ENCODE measurements around the gene DNAJC16. TPM values are rescaled to one million over a fixed set of nuclear protein-coding genes. Genes with fewer than 3 reads are reported as not detected.
"Not testable (repeated sequence)": the region's sequence is repeated elsewhere in the genome, so short reads cannot be mapped to it uniquely, and the experiment has no call there.

The DNAJC16 gene
- 10 to 100 TPM; 16.5 to 27.0 (median 22.4) TPM for total RNA-seq
- 26.9 TPM for total RNA-seq (2013)
- 22.1 to 61.1 (median 39.0) reads per million in 29 experiments for total RNA-seq

DNA sequence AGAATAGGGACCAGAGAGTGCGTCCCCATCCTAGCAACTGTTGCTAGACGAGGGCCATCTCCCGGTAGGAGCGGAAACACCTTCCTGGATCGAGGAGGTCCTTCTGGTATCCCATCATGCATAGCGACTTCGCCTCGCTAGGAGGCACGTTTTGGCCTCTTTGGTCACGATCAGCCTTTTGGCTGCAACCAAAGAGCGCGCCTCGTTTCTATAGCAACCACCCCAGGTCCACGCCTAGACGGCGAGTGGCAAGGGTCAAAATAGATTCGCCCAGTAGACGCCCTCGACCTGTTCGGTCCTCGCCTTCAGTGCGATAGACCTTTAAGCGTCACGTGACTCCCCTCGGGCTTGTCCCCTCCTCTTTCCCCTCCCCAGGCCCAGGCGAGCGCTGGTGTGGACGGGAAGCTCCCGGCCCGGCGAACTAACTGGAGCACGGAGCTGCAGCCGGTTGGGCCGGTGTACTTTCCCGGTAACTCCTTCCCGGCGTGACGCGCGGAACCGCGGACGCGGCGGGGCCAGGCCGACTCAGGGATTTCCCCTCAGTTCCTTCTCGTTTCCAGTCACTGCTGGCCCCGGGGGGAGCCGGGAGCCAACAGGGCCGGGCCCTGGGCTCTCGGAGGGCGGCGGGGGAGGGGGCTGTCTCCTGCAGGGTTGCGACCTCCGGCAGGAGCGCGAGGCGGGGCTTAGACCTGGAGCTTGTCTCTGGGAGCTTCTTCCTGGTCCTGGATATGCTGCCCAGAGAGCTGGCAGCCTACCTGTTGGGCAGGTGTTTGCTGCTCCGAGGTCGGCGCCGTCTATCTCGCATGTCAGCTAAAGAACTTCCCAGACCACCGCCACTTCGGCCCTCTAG, at the start of gene DNAJC16:
DNAJC16 (plus strand) TSS at position 359 of the 850 bp plus-strand sequence. CDS start 2,258 bp downstream, outside the sequence.
- under 1% methylated on average over 62 of the region's 65 CpGs for WGBS (ENCODE audit: insufficient coverage)
- no peaks in the 10 kb centered on the region for H3K9me3 Mint-ChIP-seq
- peaks cover 23 to 32% of the 10 kb centered on the region in 2 experiments for H3K4me1 ChIP-seq (ENCODE audit: control insufficient read depth in 1 of 2, extremely low read depth in 1 of 2, insufficient read depth in 2 of 2, low read length in 2 of 2)
- H3K27me3 Mint-ChIP-seq, result no peaks in the 10 kb centered on the region
- H3K4me3 ChIP-seq (ENCODE audit: control insufficient read depth in 1 of 2, extremely low read depth in 1 of 2, low read length in 1 of 2), result peak within 1 kb of the TSS; percentile 86 to 88
- ATAC-seq (replicated peaks in 1 of 4), result peak; percentile 38 to 54 (median 46)
- ChIA-PET CTCF (interaction anchor here (0.6 to 0.9 kb wide), 2 partner anchors 44 to 54 kb away, joined by 3 to 4 read pairs; no protein-coding TSS in a partner anchor), POLR2A (interaction anchor here (0.6 to 0.8 kb wide), 2 partner anchors 77 to 307 kb away, joined by 3 to 8 read pairs; no protein-coding TSS in a partner anchor)
- no peaks in the 10 kb centered on the region for H3K9me3 ChIP-seq
- H3K4me3 Mint-ChIP-seq, result peak within 1 kb of the TSS; percentile 77 to 92 (median 83)
- H3K36me3 ChIP-seq (ENCODE audit: control insufficient read depth in 2 of 2, extremely low read depth in 1 of 2, insufficient read depth in 1 of 2, low read length in 1 of 2), result peaks cover 0 to 5% of the 10 kb centered on the region in 2 donors
- peak within 1 kb of the TSS; percentile 99 for H3K27ac ChIP-seq (ENCODE audit: low read length)
- peaks cover 4% of the 10 kb centered on the region for H3K36me3 Mint-ChIP-seq
- peak; percentile 85 to 98 (median 91) for DNase-seq
- peak within 1 kb of the TSS; percentile 95 to 100 for H3K27ac Mint-ChIP-seq
- H3K27me3 ChIP-seq (replicated peaks in 1 of 2; ENCODE audit: control insufficient read depth in 2 of 2, extremely low read depth in 1 of 2, insufficient read depth in 2 of 2, low read length in 1 of 2), result no peaks in the 10 kb centered on the region
- peaks cover 51 to 66% (median 57%) of the 10 kb centered on the region in 3 donors for H3K4me1 Mint-ChIP-seq

DNA sequence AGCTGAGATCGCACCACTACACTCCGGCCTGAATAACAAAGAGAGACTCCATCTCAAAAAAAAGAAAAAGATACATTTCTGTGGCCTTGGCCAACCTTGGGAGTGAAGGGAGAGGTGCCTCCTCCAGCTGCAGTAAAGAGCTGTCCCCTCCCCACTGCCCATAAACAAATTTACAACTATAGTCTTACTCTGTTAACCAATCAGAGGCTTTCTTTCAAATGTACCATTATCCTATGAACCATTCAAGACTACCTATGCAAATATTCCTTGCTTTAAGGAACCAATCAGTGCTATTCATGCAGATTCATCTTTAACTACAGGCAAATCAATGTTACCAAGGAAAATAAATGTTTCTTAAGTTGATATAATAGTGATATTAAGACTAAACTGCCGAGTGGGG, 49.7 kb upstream of the DNAJC16 start:
- no peaks in the 10 kb centered on the region for H3K27me3 Mint-ChIP-seq
- H3K9me3 ChIP-seq, result no peaks in the 10 kb centered on the region
- H3K4me3 ChIP-seq (ENCODE audit: control insufficient read depth in 1 of 2, extremely low read depth in 1 of 2, low read length in 1 of 2), result no peak overlapping the region
- DNase-seq (no peak), ATAC-seq (replicated peaks in 1 of 4) (no peak)
- WGBS (ENCODE audit: insufficient coverage), result no CpG with 5 or more reads among the region's 3 CpGs
- ChIA-PET POLR2A (no interaction called here), CTCF (no interaction called here)
- H3K4me1 Mint-ChIP-seq, result no peaks in the 10 kb centered on the region
- H3K27ac ChIP-seq (ENCODE audit: low read length), result no peak overlapping the region
- H3K36me3 Mint-ChIP-seq, result no peaks in the 10 kb centered on the region
- no peak overlapping the region for H3K4me3 Mint-ChIP-seq
- H3K9me3 Mint-ChIP-seq, result no peaks in the 10 kb centered on the region
- H3K36me3 ChIP-seq (ENCODE audit: control insufficient read depth in 2 of 2, extremely low read depth in 1 of 2, insufficient read depth in 1 of 2, low read length in 1 of 2), result no peaks in the 10 kb centered on the region
- H3K4me1 ChIP-seq (ENCODE audit: control insufficient read depth in 1 of 2, extremely low read depth in 1 of 2, insufficient read depth in 2 of 2, low read length in 2 of 2), result no peaks in the 10 kb centered on the region
- no peak overlapping the region for H3K27ac Mint-ChIP-seq
- H3K27me3 ChIP-seq (replicated peaks in 1 of 2; ENCODE audit: control insufficient read depth in 2 of 2, extremely low read depth in 1 of 2, insufficient read depth in 2 of 2, low read length in 1 of 2), result no peaks in the 10 kb centered on the region

DNA sequence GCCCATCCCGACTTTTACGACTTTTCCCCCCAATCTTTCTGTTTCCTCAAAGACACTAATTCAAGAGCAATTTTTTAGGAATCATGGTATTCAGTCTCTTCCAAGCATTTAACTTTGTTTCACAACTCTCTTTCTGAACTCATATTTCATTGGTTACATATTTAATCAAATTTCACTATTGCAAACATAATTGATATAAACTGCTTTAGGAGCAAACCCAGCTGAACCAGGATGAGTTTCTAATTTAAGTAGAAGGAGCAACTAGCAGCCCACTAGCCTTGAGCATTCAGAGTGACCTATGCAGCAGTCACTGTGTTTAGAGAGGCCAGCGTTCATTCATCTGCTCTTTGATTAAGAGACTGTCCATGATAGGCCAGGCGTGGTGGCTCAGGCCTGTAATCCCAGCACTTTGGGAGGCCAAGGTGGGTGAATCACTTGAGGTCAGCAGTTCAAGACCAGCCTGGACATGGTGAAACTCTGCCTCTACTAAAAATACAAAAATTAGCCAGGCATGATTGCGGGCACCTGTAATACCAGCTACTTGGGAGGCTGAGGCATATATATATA, 48.9 kb upstream of the DNAJC16 start:
- no peaks in the 10 kb centered on the region for H3K36me3 ChIP-seq (ENCODE audit: control insufficient read depth in 2 of 2, extremely low read depth in 1 of 2, insufficient read depth in 1 of 2, low read length in 1 of 2)
- DNase-seq, result no peak
- Mint-ChIP-seq H3K4me3 (no peak overlapping the region), H3K27me3 (no peaks in the 10 kb centered on the region), H3K4me1 (no peaks in the 10 kb centered on the region), H3K27ac (no peak overlapping the region), H3K36me3 (no peaks in the 10 kb centered on the region), H3K9me3 (no peaks in the 10 kb centered on the region)
- no peak for ATAC-seq (replicated peaks in 1 of 4)
- CTCF ChIA-PET, result no interaction called here
- POLR2A ChIA-PET, result no interaction called here
- no peaks in the 10 kb centered on the region for H3K27me3 ChIP-seq (replicated peaks in 1 of 2; ENCODE audit: control insufficient read depth in 2 of 2, extremely low read depth in 1 of 2, insufficient read depth in 2 of 2, low read length in 1 of 2)
- H3K9me3 ChIP-seq, result no peaks in the 10 kb centered on the region
- H3K27ac ChIP-seq (ENCODE audit: low read length), result no peak overlapping the region
- H3K4me1 ChIP-seq (ENCODE audit: control insufficient read depth in 1 of 2, extremely low read depth in 1 of 2, insufficient read depth in 2 of 2, low read length in 2 of 2), result no peaks in the 10 kb centered on the region
- WGBS (ENCODE audit: insufficient coverage), result 90% methylated on average over 4 of the region's 5 CpGs
- H3K4me3 ChIP-seq (ENCODE audit: control insufficient read depth in 1 of 2, extremely low read depth in 1 of 2, low read length in 1 of 2), result no peak overlapping the region

DNA sequence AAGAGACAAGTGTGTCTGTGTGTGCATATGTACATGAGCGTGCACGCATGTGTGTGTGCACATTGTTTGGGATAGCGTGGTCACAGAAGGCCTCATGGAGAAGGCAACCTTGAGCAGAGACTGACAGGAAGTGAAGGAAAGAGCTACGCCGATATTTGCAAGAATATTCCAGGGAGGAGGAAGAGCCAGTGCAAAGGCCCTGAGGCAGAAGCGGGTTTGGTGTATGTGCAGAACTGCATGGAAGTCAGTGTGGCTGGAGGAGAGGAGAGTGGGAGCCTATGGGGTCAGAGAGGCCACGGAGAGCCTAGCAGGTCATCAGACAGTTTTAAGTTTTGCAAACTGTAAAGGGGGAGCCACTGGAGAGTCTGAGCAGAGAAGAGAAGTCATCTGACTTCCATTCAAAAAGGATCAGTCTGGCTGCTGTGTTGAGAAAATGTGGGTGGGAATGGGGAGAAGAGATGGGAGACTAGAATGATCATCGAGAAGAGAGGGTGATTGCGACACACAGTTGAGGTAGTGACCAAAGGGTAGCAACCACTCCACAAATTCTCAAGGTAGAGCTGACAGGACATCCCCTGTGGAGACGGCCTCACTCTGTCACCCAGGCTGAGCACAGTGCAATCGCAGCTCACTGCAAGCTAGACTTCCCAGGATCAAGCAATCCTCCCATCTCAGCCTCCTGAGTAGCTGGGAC, 46.8 kb upstream of the DNAJC16 start:
- WGBS (ENCODE audit: insufficient coverage), result 95% methylated on average over 9 of the region's 11 CpGs
- peaks cover 4% of the 10 kb centered on the region for H3K36me3 Mint-ChIP-seq

DNA sequence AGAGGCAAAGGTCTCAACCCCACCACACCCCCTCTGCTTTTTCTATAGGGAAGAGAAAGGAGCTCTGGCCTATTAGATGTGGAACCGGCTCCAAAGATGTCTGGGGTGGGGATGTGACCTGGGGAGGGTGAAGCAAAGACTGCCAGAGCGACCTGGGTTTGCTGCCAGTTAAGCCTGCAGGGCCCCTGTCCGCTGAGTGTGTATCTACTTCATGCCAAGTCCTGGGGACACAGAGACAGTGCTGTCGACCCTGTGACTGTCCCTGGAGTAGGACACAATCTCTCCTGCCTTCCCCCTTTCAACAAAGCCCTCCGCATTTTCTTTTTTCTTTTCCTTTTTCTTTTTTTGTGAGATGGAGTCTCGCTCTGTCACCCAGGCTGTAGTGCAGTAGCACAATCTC, 44.2 kb upstream of the DNAJC16 start:
- DNase-seq; H3K9me3 Mint-ChIP-seq; POLR2A ChIA-PET; H3K27ac ChIP-seq (ENCODE audit: low read length); H3K4me1 Mint-ChIP-seq; H3K27me3 Mint-ChIP-seq; H3K9me3 ChIP-seq; ATAC-seq (replicated peaks in 1 of 4); H3K4me3 Mint-ChIP-seq; H3K27me3 ChIP-seq (replicated peaks in 1 of 2; ENCODE audit: control insufficient read depth in 2 of 2, extremely low read depth in 1 of 2, insufficient read depth in 2 of 2, low read length in 1 of 2); CTCF ChIA-PET; H3K27ac Mint-ChIP-seq; H3K4me1 ChIP-seq (ENCODE audit: control insufficient read depth in 1 of 2, extremely low read depth in 1 of 2, insufficient read depth in 2 of 2, low read length in 2 of 2); H3K36me3 ChIP-seq (ENCODE audit: control insufficient read depth in 2 of 2, extremely low read depth in 1 of 2, insufficient read depth in 1 of 2, low read length in 1 of 2); H3K4me3 ChIP-seq (ENCODE audit: control insufficient read depth in 1 of 2, extremely low read depth in 1 of 2, low read length in 1 of 2): not testable (repeated sequence)
- H3K36me3 Mint-ChIP-seq, result peaks cover 19% of the 10 kb centered on the region
- WGBS (ENCODE audit: insufficient coverage), result 100% methylated on average over 1 of the region's 6 CpGs

More for the DNA sequence above, 46.8 kb upstream of the DNAJC16 start:
- H3K36me3 ChIP-seq (ENCODE audit: control insufficient read depth in 2 of 2, extremely low read depth in 1 of 2, insufficient read depth in 1 of 2, low read length in 1 of 2), result no peaks in the 10 kb centered on the region
- no peak overlapping the region for H3K27ac ChIP-seq (ENCODE audit: low read length)
- H3K9me3 ChIP-seq, result no peaks in the 10 kb centered on the region
- H3K9me3 Mint-ChIP-seq, result no peaks in the 10 kb centered on the region
- H3K27me3 Mint-ChIP-seq, result no peaks in the 10 kb centered on the region
- no peak overlapping the region for H3K4me3 ChIP-seq (ENCODE audit: control insufficient read depth in 1 of 2, extremely low read depth in 1 of 2, low read length in 1 of 2)
- H3K27me3 ChIP-seq (replicated peaks in 1 of 2; ENCODE audit: control insufficient read depth in 2 of 2, extremely low read depth in 1 of 2, insufficient read depth in 2 of 2, low read length in 1 of 2), result no peaks in the 10 kb centered on the region
- no peak overlapping the region for H3K27ac Mint-ChIP-seq
- H3K4me3 Mint-ChIP-seq, result no peak overlapping the region
- POLR2A ChIA-PET, result no interaction called here
- no peaks in the 10 kb centered on the region for H3K4me1 ChIP-seq (ENCODE audit: control insufficient read depth in 1 of 2, extremely low read depth in 1 of 2, insufficient read depth in 2 of 2, low read length in 2 of 2)
- CTCF ChIA-PET, result no interaction called here
- no peak for DNase-seq
- no peaks in the 10 kb centered on the region for H3K4me1 Mint-ChIP-seq
- ATAC-seq (replicated peaks in 1 of 4), result no peak

DNA sequence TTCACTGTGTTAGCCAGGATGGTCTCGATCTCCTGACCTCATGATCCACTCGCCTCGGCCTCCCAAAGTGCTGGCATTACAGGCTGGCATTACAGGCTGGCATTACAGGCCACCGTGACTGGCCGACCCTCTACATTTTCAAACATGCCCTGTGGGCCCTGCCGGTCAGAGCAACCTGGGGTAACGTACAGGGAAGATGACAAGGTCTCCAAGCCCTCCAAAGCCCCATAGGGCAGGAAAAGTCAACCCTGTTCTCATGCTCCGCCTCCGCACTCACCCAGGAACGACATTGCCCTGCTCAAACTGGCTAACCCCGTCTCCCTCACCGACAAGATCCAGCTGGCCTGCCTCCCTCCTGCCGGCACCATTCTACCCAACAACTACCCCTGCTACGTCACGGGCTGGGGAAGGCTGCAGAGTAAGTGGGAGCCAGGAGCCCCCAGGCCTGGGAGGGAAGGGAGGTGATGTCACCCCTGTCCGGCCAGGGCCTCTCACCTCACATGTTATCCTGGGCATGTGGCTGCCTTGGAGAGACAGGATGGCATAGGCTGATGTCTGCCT, 43.6 kb upstream of the DNAJC16 start:
- DNase-seq; CTCF ChIA-PET; H3K27ac Mint-ChIP-seq; H3K4me3 Mint-ChIP-seq; H3K27ac ChIP-seq (ENCODE audit: low read length); H3K27me3 Mint-ChIP-seq; H3K9me3 Mint-ChIP-seq; H3K4me1 ChIP-seq (ENCODE audit: control insufficient read depth in 1 of 2, extremely low read depth in 1 of 2, insufficient read depth in 2 of 2, low read length in 2 of 2); ATAC-seq (replicated peaks in 1 of 4); H3K9me3 ChIP-seq; POLR2A ChIA-PET; H3K4me3 ChIP-seq (ENCODE audit: control insufficient read depth in 1 of 2, extremely low read depth in 1 of 2, low read length in 1 of 2); H3K4me1 Mint-ChIP-seq; H3K27me3 ChIP-seq (replicated peaks in 1 of 2; ENCODE audit: control insufficient read depth in 2 of 2, extremely low read depth in 1 of 2, insufficient read depth in 2 of 2, low read length in 1 of 2); H3K36me3 ChIP-seq (ENCODE audit: control insufficient read depth in 2 of 2, extremely low read depth in 1 of 2, insufficient read depth in 1 of 2, low read length in 1 of 2): not testable (repeated sequence)
- WGBS (ENCODE audit: insufficient coverage), result 95% methylated on average over 7 of the region's 16 CpGs
- H3K36me3 Mint-ChIP-seq, result peaks cover 19% of the 10 kb centered on the region
